Measurements from ENCODE around the gene BRAF. TPM values are rescaled to one million over a fixed set of nuclear protein-coding genes. Genes with fewer than 3 reads are reported as not detected.
"Not testable (repeated sequence)": the region's sequence is repeated elsewhere in the genome, so short reads cannot be mapped to it uniquely, and the experiment has no call there.

BRAF gene
- total RNA-seq, 1 donor from 2014 or later: 60.5 TPM

DNA sequence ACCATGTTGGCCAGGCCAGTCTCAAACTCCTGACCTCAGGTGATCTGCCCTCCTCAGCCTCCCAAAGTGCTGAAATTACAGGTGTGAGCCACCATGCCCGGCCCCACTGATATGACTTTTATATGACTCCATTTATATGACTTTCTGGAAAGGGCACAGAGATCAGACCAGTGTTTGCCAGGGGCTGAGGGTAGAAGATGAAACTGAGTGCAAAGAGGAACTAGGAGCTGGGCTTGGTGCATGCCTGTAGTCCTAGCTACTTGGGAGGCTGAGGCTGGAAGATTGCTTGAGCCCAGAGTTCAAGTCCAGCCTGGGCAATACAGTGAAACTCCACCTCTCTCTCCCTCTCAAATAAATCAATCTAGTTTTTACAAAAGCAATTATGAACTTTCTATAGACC lies 7.5 kb downstream of the BRAF start:
- no peak for TF ChIP-seq CTCF (IDR thresholded peaks at IDR 0.05; ENCODE audit: unreplicated experiment)
- H3K27ac Mint-ChIP-seq: no peak overlapping the region
- no peak for DNase-seq (ENCODE audit: low spot score, unreplicated experiment)
- no peaks in the 10 kb centered on the region for H3K27me3 Mint-ChIP-seq
- H3K9me3 Mint-ChIP-seq (ENCODE audit: low read depth): peaks cover 9% of the 10 kb centered on the region
- peaks cover 14% of the 10 kb centered on the region for H3K4me1 Mint-ChIP-seq (ENCODE audit: low read depth)
- H3K4me3 Mint-ChIP-seq (ENCODE audit: low read depth): no peak overlapping the region
- peaks cover 10% of the 10 kb centered on the region for H3K36me3 Mint-ChIP-seq (ENCODE audit: insufficient read depth)

- Mint-ChIP-seq H3K4me3 (ENCODE audit: low read depth) (no peak overlapping the region), H3K9me3 (ENCODE audit: low read depth) (peaks cover 9% of the 10 kb centered on the region), H3K36me3 (ENCODE audit: insufficient read depth) (peaks cover 10% of the 10 kb centered on the region), H3K27ac (no peak overlapping the region), H3K4me1 (ENCODE audit: low read depth) (peaks cover 20% of the 10 kb centered on the region), H3K27me3 (no peaks in the 10 kb centered on the region)
- DNase-seq (ENCODE audit: low spot score, unreplicated experiment): no peak
- TF ChIP-seq CTCF (IDR thresholded peaks at IDR 0.05; ENCODE audit: unreplicated experiment): no peak
These were observed 8.7 kb downstream of the BRAF start for GRCh38 chr7:140915935-140916555.

GRCh38 chr7:140914083-140914482 lies 10.6 kb downstream of the BRAF start:
- DNase-seq (ENCODE audit: low spot score, unreplicated experiment): no peak
- H3K36me3 Mint-ChIP-seq (ENCODE audit: insufficient read depth): peaks cover 12% of the 10 kb centered on the region
- TF ChIP-seq CTCF (IDR thresholded peaks at IDR 0.05; ENCODE audit: unreplicated experiment): no peak
- H3K27ac Mint-ChIP-seq: peak overlapping the region; percentile 15
- H3K4me3 Mint-ChIP-seq (ENCODE audit: low read depth): no peak overlapping the region
- peaks cover 23% of the 10 kb centered on the region for H3K4me1 Mint-ChIP-seq (ENCODE audit: low read depth)
- H3K9me3 Mint-ChIP-seq (ENCODE audit: low read depth): peaks cover 6% of the 10 kb centered on the region
- no peaks in the 10 kb centered on the region for H3K27me3 Mint-ChIP-seq

DNA sequence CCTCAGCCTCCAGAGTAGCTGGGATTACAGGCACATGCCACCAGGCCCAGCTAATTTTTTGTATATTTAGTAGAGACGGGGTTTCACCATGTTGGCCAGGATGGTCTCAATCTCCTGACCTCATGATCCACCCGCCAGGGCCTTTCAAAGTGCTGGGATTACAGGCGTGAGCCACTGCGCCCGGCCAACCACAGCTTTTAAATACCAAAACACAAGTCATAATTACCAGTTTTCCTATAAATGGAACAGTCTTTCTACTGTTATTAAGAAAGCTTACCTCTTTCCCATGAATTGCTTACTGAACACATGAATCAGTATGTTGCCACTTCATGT lies 11.2 kb downstream of the BRAF start:
- not testable (repeated sequence) for DNase-seq (ENCODE audit: low spot score, unreplicated experiment); H3K9me3 Mint-ChIP-seq (ENCODE audit: low read depth); H3K27me3 Mint-ChIP-seq; H3K4me3 Mint-ChIP-seq (ENCODE audit: low read depth); H3K27ac Mint-ChIP-seq
- H3K36me3 Mint-ChIP-seq (ENCODE audit: insufficient read depth): peaks cover 12% of the 10 kb centered on the region
- peaks cover 23% of the 10 kb centered on the region for H3K4me1 Mint-ChIP-seq (ENCODE audit: low read depth)

DNA sequence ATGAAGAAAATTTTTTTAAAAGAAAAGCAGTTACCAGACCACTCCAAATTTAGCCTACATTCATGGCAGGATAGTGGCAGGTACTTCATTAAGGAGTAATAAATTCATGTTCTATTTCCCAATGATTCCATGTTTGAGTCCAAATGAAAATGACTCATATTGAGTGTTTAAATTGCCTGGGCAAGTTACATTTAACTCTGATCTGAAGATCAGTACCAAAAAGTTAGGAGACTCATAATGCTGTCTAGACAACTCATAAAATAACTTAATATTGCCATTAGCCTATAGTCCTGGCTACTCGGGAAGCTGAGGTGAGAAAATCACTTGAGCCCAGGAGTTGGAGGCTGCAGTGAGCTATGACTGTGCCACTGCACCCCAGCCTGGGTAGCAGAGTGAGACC lies 13.0 kb downstream of the BRAF start:
- Mint-ChIP-seq H3K36me3 (ENCODE audit: insufficient read depth) (peaks cover 3% of the 10 kb centered on the region), H3K27ac (no peak overlapping the region), H3K4me3 (ENCODE audit: low read depth) (no peak overlapping the region), H3K9me3 (ENCODE audit: low read depth) (peaks cover 6% of the 10 kb centered on the region), H3K4me1 (ENCODE audit: low read depth) (peaks cover 23% of the 10 kb centered on the region), H3K27me3 (no peaks in the 10 kb centered on the region)
- no peak for TF ChIP-seq CTCF (IDR thresholded peaks at IDR 0.05; ENCODE audit: unreplicated experiment)
- DNase-seq (ENCODE audit: low spot score, unreplicated experiment): no peak

- no peak for DNase-seq (ENCODE audit: low spot score, unreplicated experiment)
- H3K36me3 Mint-ChIP-seq (ENCODE audit: insufficient read depth): peaks cover 11% of the 10 kb centered on the region
- H3K27ac Mint-ChIP-seq: no peak overlapping the region
- no peak overlapping the region for H3K4me3 Mint-ChIP-seq (ENCODE audit: low read depth)
- peaks cover 23% of the 10 kb centered on the region for H3K4me1 Mint-ChIP-seq (ENCODE audit: low read depth)
- H3K9me3 Mint-ChIP-seq (ENCODE audit: low read depth): peaks cover 8% of the 10 kb centered on the region
- H3K27me3 Mint-ChIP-seq: no peaks in the 10 kb centered on the region
- no peak for TF ChIP-seq CTCF (IDR thresholded peaks at IDR 0.05; ENCODE audit: unreplicated experiment)
These were observed 15.1 kb downstream of the BRAF start for GRCh38 chr7:140909476-140910161.

Data from progenitor cell of endocrine pancreas (in vitro differentiated cells).